Measurements from ENCODE around the gene WFDC10A.
"Not testable (repeated sequence)": the region's sequence is repeated elsewhere in the genome, so short reads cannot be mapped to it uniquely, and the experiment has no call there.

Gene WFDC10A

GRCh38 chr20:45612314-45612713 lies 17.2 kb upstream of the WFDC10A start:
- no peak overlapping the region for H3K4me3 ChIP-seq (ENCODE audit: low read depth, low read length)
- no peak overlapping the region for H3K9ac ChIP-seq (ENCODE audit: low read depth, low read length)
- H3K4me1 ChIP-seq (ENCODE audit: control insufficient read depth, insufficient read depth, low read length) = no peaks in the 10 kb centered on the region
- no peaks in the 10 kb centered on the region for H3K9me3 ChIP-seq (ENCODE audit: control insufficient read depth, insufficient read depth, low read length)
- no peaks in the 10 kb centered on the region for H3K27me3 ChIP-seq (ENCODE audit: control insufficient read depth, insufficient read depth, low read length)
- H3K36me3 ChIP-seq (ENCODE audit: control insufficient read depth, insufficient read depth, low read length) = no peaks in the 10 kb centered on the region

DNA sequence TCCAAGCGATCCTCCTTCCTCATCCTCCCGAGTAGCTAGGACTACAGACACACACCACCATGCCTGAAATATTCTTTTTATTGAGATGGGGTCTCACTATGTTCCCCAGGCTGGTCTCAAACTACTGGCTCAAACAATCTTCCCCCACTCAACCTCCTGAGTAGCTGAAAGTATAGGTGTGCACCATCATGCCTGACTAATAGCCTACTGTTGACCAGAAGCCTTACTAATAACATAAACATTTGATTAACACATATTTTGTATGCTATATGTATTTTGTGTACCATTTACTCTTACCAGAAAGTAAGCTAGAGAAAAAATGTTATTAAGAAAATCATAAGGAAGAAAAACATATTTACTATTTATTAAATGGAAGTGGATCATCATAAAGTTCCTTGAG lies 11.9 kb upstream of the WFDC10A start:
- no peak overlapping the region for H3K4me3 ChIP-seq (ENCODE audit: low read depth, low read length)
- no peaks in the 10 kb centered on the region for H3K36me3 ChIP-seq (ENCODE audit: control insufficient read depth, insufficient read depth, low read length)
- H3K4me1 ChIP-seq (ENCODE audit: control insufficient read depth, insufficient read depth, low read length) = no peaks in the 10 kb centered on the region
- no peak overlapping the region for H3K9ac ChIP-seq (ENCODE audit: low read depth, low read length)
- no peaks in the 10 kb centered on the region for H3K9me3 ChIP-seq (ENCODE audit: control insufficient read depth, insufficient read depth, low read length)
- no peaks in the 10 kb centered on the region for H3K27me3 ChIP-seq (ENCODE audit: control insufficient read depth, insufficient read depth, low read length)

DNA sequence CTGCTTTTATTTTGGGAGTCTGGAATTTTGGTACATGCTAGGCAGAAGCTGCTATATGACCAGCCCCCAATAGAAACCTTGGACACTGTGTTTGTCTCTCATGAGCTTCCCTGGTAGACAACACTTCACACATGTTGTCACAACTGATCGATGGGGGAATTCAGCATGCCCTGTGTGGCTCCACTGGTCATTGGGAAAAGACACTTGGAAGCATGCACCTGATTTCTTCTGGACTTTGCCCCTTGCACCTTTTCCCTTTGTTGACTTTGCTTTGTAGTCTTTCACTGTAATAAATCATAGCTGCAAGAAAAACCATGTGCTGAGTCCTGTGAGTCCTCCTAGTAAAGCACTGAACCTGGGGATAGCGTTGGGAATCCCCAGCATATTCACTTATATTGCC lies 7.9 kb upstream of the WFDC10A start:
- no peaks in the 10 kb centered on the region for H3K4me1 ChIP-seq (ENCODE audit: control insufficient read depth, insufficient read depth, low read length)
- H3K36me3 ChIP-seq (ENCODE audit: control insufficient read depth, insufficient read depth, low read length) = no peaks in the 10 kb centered on the region
- H3K27me3 ChIP-seq (ENCODE audit: control insufficient read depth, insufficient read depth, low read length) = no peaks in the 10 kb centered on the region
- H3K9me3 ChIP-seq (ENCODE audit: control insufficient read depth, insufficient read depth, low read length) = no peaks in the 10 kb centered on the region
- no peak overlapping the region for H3K9ac ChIP-seq (ENCODE audit: low read depth, low read length)
- no peak overlapping the region for H3K4me3 ChIP-seq (ENCODE audit: low read depth, low read length)

DNA sequence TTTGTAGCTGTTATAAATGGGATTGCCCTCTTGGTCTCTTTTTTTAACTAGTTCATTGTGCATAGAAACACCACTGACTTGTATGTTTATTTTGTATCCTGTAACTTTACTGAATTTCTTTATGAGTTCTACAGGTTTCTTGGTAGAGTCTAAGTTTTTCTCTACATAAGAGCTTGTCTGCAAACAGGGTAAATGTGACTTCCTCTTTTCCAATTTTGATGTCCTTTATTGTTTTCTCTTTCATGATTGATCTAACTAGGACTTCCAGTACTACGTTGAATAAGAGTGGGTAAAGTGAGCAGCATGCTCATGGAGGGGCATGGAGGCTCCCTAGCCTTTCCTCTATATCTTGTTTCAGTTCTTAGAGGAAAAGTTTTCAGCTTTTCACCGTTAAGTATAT lies 3.0 kb upstream of the WFDC10A start:
- Histone ChIP-seq H3K9me3 (ENCODE audit: control insufficient read depth, insufficient read depth, low read length) (no peaks in the 10 kb centered on the region), H3K27me3 (ENCODE audit: control insufficient read depth, insufficient read depth, low read length) (no peaks in the 10 kb centered on the region), H3K9ac (ENCODE audit: low read depth, low read length) (no peak overlapping the region), H3K4me3 (ENCODE audit: low read depth, low read length) (no peak overlapping the region), H3K36me3 (ENCODE audit: control insufficient read depth, insufficient read depth, low read length) (no peaks in the 10 kb centered on the region), H3K4me1 (ENCODE audit: control insufficient read depth, insufficient read depth, low read length) (peaks cover 2% of the 10 kb centered on the region)

DNA sequence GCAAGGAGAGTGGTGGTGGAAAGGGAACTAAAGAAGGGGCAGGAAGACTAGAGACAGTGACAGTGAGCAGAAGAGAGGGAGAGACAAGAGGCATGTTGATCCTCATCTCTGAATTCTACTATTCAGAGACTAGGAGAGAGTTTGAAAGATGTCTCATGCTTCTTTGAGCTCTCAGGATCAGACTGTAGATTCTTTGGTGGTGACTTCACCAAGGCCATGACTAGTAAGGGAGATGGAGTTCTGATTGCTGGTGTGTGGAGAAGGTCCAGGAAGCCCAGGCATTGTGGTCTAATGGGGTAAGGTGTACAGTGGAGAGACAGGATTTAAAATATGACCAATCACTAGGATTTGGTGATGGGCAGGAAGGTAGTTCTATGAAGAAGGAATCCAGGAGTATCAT lies 832 bp downstream of the WFDC10A start:
- Histone ChIP-seq H3K4me3 (ENCODE audit: low read depth, low read length) (no peak overlapping the region), H3K9ac (ENCODE audit: low read depth, low read length) (no peak overlapping the region), H3K4me1 (ENCODE audit: control insufficient read depth, insufficient read depth, low read length) (peaks cover 2% of the 10 kb centered on the region), H3K27me3 (ENCODE audit: control insufficient read depth, insufficient read depth, low read length) (no peaks in the 10 kb centered on the region), H3K9me3 (ENCODE audit: control insufficient read depth, insufficient read depth, low read length) (no peaks in the 10 kb centered on the region), H3K36me3 (ENCODE audit: control insufficient read depth, insufficient read depth, low read length) (no peaks in the 10 kb centered on the region)

DNA sequence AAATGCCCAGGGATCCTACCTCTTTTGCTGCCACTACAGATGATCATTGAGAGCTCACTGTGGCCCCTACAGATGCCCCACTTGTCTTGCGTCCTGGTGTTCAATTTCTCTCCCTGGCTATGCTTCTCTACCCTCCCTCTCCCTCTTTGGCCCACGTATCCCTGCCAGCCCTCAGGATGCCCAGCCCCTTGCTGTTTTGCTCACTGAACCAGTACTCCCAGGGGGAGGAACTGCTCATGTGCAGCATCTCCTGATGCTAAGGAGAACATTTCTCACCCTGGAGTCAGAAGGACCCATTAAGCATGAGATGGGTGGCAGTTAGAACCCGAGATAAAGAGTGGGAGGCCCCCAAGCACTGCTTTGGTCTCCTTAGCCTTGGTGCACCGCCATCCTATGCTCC lies 1.6 kb downstream of the WFDC10A start, which contains the start of gene WFDC9:
Gene WFDC9 (minus strand): TSS at position 101 of the 400 bp plus-strand sequence. CDS start 21,103 bp downstream, outside the sequence.
- H3K4me3 ChIP-seq (ENCODE audit: low read depth, low read length) = no peak within 1 kb of the TSS
- no peaks in the 10 kb centered on the region for H3K36me3 ChIP-seq (ENCODE audit: control insufficient read depth, insufficient read depth, low read length)
- no peaks in the 10 kb centered on the region for H3K9me3 ChIP-seq (ENCODE audit: control insufficient read depth, insufficient read depth, low read length)
- no peaks in the 10 kb centered on the region for H3K27me3 ChIP-seq (ENCODE audit: control insufficient read depth, insufficient read depth, low read length)
- H3K4me1 ChIP-seq (ENCODE audit: control insufficient read depth, insufficient read depth, low read length) = peaks cover 2% of the 10 kb centered on the region
- no peak within 1 kb of the TSS for H3K9ac ChIP-seq (ENCODE audit: low read depth, low read length)

DNA sequence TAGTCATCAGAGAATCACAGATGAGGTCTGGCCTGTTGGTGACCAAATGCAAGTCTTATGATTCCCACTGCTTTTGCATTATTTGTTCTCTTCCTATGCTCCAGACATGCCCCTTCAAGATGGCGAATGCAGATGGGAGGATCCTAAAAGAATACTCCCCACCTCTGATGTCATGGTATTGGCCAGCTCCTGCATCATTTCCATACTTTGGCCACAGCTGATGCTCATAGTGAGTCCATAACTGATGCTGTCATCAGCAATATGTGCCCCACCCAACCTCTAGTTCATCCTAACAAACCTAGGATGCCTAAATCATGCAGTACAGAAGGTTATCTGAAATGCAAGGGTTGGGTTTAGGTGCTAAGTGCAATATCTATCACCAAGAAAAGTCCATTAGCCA lies 7.0 kb downstream of the WFDC10A start:
- Histone ChIP-seq H3K9ac (ENCODE audit: low read depth, low read length) (no peak overlapping the region), H3K4me1 (ENCODE audit: control insufficient read depth, insufficient read depth, low read length) (no peaks in the 10 kb centered on the region), H3K36me3 (ENCODE audit: control insufficient read depth, insufficient read depth, low read length) (no peaks in the 10 kb centered on the region), H3K27me3 (ENCODE audit: control insufficient read depth, insufficient read depth, low read length) (no peaks in the 10 kb centered on the region), H3K4me3 (ENCODE audit: low read depth, low read length) (no peak overlapping the region), H3K9me3 (ENCODE audit: control insufficient read depth, insufficient read depth, low read length) (no peaks in the 10 kb centered on the region)

DNA sequence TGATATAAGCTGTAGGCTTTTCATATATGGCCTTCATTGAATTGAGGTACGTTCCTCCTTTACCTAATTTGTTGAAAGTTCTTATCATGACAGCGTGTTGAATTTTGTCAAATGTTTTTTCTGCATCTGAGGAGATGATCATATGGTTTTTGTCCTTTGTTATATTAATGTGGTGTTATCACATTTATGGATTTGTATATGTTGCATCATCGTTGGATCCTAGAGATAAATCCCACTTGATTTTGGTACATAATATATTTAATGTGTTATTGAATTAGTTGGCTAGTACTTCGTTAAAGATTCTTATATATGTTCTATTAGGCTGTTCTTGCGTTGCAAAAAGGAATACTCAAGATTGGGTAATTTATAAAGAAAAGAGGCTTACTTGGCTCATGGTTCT lies 10.1 kb downstream of the WFDC10A start:
- no peaks in the 10 kb centered on the region for H3K9me3 ChIP-seq (ENCODE audit: control insufficient read depth, insufficient read depth, low read length)
- no peak overlapping the region for H3K9ac ChIP-seq (ENCODE audit: low read depth, low read length)
- no peak overlapping the region for H3K4me3 ChIP-seq (ENCODE audit: low read depth, low read length)
- H3K36me3 ChIP-seq (ENCODE audit: control insufficient read depth, insufficient read depth, low read length) = no peaks in the 10 kb centered on the region
- H3K27me3 ChIP-seq (ENCODE audit: control insufficient read depth, insufficient read depth, low read length) = no peaks in the 10 kb centered on the region
- no peaks in the 10 kb centered on the region for H3K4me1 ChIP-seq (ENCODE audit: control insufficient read depth, insufficient read depth, low read length)

DNA sequence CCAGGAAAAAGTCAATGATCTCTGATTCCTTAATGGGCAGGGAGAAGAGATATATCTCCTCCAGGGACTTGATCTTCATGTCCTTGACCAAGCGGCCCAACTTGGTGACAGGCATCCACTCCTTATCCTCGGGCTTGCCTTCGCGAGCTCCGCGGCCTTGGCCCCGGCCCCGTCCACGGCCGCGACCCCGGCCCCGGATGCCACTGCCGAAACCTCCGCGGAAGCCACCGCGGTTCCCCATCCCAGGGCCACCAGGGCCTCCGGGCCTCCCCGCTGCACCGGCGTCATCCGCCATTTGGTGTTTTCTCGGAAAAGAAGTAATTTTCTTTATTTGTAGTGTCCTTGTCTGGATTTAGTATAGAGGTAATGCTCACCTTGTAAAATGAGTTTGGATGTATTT lies 11.5 kb downstream of the WFDC10A start:
- H3K9me3 ChIP-seq (ENCODE audit: control insufficient read depth, insufficient read depth, low read length); H3K36me3 ChIP-seq (ENCODE audit: control insufficient read depth, insufficient read depth, low read length); H3K4me3 ChIP-seq (ENCODE audit: low read depth, low read length); H3K9ac ChIP-seq (ENCODE audit: low read depth, low read length); H3K27me3 ChIP-seq (ENCODE audit: control insufficient read depth, insufficient read depth, low read length); H3K4me1 ChIP-seq (ENCODE audit: control insufficient read depth, insufficient read depth, low read length): not testable (repeated sequence)

GRCh38 chr20:45645869-45646268 lies 16.3 kb downstream of the WFDC10A start:
- H3K27me3 ChIP-seq (ENCODE audit: control insufficient read depth, insufficient read depth, low read length); H3K9me3 ChIP-seq (ENCODE audit: control insufficient read depth, insufficient read depth, low read length); H3K4me1 ChIP-seq (ENCODE audit: control insufficient read depth, insufficient read depth, low read length); H3K36me3 ChIP-seq (ENCODE audit: control insufficient read depth, insufficient read depth, low read length); H3K4me3 ChIP-seq (ENCODE audit: low read depth, low read length); H3K9ac ChIP-seq (ENCODE audit: low read depth, low read length): not testable (repeated sequence)

GRCh38 chr20:45646875-45647274 lies 17.3 kb downstream of the WFDC10A start:
- H3K4me3 ChIP-seq (ENCODE audit: low read depth, low read length) = no peak overlapping the region
- H3K9me3 ChIP-seq (ENCODE audit: control insufficient read depth, insufficient read depth, low read length) = no peaks in the 10 kb centered on the region
- H3K27me3 ChIP-seq (ENCODE audit: control insufficient read depth, insufficient read depth, low read length) = no peaks in the 10 kb centered on the region
- H3K36me3 ChIP-seq (ENCODE audit: control insufficient read depth, insufficient read depth, low read length) = no peaks in the 10 kb centered on the region
- H3K9ac ChIP-seq (ENCODE audit: low read depth, low read length) = no peak overlapping the region
- no peaks in the 10 kb centered on the region for H3K4me1 ChIP-seq (ENCODE audit: control insufficient read depth, insufficient read depth, low read length)

- H3K36me3 ChIP-seq (ENCODE audit: control insufficient read depth, insufficient read depth, low read length) = no peaks in the 10 kb centered on the region
- no peaks in the 10 kb centered on the region for H3K9me3 ChIP-seq (ENCODE audit: control insufficient read depth, insufficient read depth, low read length)
- H3K27me3 ChIP-seq (ENCODE audit: control insufficient read depth, insufficient read depth, low read length) = no peaks in the 10 kb centered on the region
- H3K9ac ChIP-seq (ENCODE audit: low read depth, low read length) = no peak overlapping the region
- H3K4me3 ChIP-seq (ENCODE audit: low read depth, low read length) = no peak overlapping the region
- H3K4me1 ChIP-seq (ENCODE audit: control insufficient read depth, insufficient read depth, low read length) = no peaks in the 10 kb centered on the region
Observed at GRCh38 chr20:45647441-45648050, 18.0 kb downstream of the WFDC10A start.
